ENCODE results near the gene MYH16.
"Not testable (repeated sequence)": the region's sequence is repeated elsewhere in the genome, so short reads cannot be mapped to it uniquely, and the experiment has no call there.

Gene MYH16

GRCh38 chr7:99311702-99312101 is 39.1 kb downstream of the MYH16 start:
- TF ChIP-seq CTCF (IDR thresholded peaks at IDR 0.05; ENCODE audit: control insufficient read depth, insufficient read depth, low read depth, low read length, missing control alignments) = no peak
- H3K4me3 ChIP-seq (ENCODE audit: control insufficient read depth, low read depth, low read length) = no peak overlapping the region
- no peak for DNase-seq (ENCODE audit: low read depth)

GRCh38 chr7:99312316-99313203 is 39.9 kb downstream of the MYH16 start:
- no peak overlapping the region for H3K4me3 ChIP-seq (ENCODE audit: control insufficient read depth, low read depth, low read length)
- no peak for DNase-seq (ENCODE audit: low read depth)
- peak; percentile 86 for TF ChIP-seq CTCF (IDR thresholded peaks at IDR 0.05; ENCODE audit: control insufficient read depth, insufficient read depth, low read depth, low read length, missing control alignments)

- no peak overlapping the region for H3K4me3 ChIP-seq (ENCODE audit: control insufficient read depth, low read depth, low read length)
- no peak for DNase-seq (ENCODE audit: low read depth)
- TF ChIP-seq CTCF (IDR thresholded peaks at IDR 0.05; ENCODE audit: control insufficient read depth, insufficient read depth, low read depth, low read length, missing control alignments) = no peak
These were observed 40.5 kb downstream of the MYH16 start for GRCh38 chr7:99313204-99313573.

- DNase-seq (ENCODE audit: low read depth) = no peak
- no peak for TF ChIP-seq CTCF (IDR thresholded peaks at IDR 0.05; ENCODE audit: control insufficient read depth, insufficient read depth, low read depth, low read length, missing control alignments)
- no peak overlapping the region for H3K4me3 ChIP-seq (ENCODE audit: control insufficient read depth, low read depth, low read length)
These were observed 41.9 kb downstream of the MYH16 start for GRCh38 chr7:99314504-99314903.

DNA sequence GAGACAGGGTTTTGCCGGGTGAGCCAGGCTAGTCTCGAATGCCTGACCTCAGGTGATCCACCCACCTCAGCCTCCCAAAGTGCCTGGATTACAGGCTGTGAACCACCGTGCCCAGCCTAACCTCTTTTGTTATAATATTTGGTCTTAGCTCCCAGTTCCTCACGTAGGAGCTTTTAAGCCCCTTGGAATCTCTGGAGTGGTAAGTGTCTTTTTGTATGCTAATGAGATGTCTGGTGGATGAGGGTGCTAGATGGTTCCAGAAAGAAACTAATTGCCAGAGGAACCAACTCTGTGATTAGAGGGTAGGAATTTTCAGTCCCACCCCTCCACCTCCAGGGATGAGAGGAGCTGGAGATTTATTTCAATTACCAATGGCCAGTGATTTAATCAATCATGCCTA is 47.7 kb downstream of the MYH16 start:
- DNase-seq (ENCODE audit: low read depth) = no peak
- TF ChIP-seq CTCF (IDR thresholded peaks at IDR 0.05; ENCODE audit: control insufficient read depth, insufficient read depth, low read depth, low read length, missing control alignments) = no peak
- no peak overlapping the region for H3K4me3 ChIP-seq (ENCODE audit: control insufficient read depth, low read depth, low read length)

DNA sequence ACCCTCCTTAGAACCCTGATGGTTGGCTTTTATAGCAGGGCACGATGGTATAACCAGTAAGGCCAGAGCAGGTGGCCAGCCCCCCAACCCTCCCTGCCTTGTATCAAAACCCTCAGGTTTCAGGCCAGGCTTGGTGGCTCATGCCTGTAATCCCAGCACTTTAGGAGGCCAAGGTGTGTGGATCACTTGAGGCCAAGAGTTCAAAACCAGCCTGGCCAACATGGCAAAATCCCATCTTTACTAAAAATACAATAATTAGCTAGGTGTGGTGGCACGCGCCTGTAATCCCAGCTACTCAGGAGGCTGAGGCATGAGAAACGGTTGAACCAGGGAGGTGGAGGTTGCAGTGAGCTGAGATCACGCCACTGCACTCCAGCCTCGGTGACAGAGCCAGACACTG is 50.0 kb downstream of the MYH16 start:
- not testable (repeated sequence) for H3K4me3 ChIP-seq (ENCODE audit: control insufficient read depth, low read depth, low read length)

DNA sequence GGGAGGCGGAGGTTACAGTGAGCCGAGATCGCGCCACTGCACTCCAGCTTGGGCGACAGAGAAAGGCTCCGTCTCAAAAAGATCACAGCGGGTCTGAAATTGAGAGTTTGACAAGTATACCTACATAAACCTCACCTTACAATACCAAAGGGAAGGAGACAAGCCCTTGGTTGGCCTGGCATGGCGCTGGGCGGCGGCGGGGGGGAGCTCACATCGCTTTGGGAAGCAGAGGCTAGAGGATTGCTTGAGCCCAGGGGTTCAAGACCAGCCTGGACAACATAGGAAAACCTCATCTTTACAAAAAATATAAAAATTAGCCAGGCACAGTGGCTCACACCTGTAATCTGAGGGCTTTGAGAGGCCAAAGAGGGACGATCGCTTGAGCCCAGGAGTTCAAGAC is 51.9 kb downstream of the MYH16 start:
- no peak overlapping the region for H3K4me3 ChIP-seq (ENCODE audit: control insufficient read depth, low read depth, low read length)
- DNase-seq (ENCODE audit: low read depth) = no peak
- no peak for TF ChIP-seq CTCF (IDR thresholded peaks at IDR 0.05; ENCODE audit: control insufficient read depth, insufficient read depth, low read depth, low read length, missing control alignments)

More for the DNA sequence above, 50.0 kb downstream of the MYH16 start:
- DNase-seq (ENCODE audit: low read depth) = not testable (repeated sequence)

Data from AG09309 (cell line).